ENCODE results near the gene ADAM22. TPM values are rescaled to one million over a fixed set of nuclear protein-coding genes. Genes with fewer than 3 reads are reported as not detected.
"Not testable (repeated sequence)": the region's sequence is repeated elsewhere in the genome, so short reads cannot be mapped to it uniquely, and the experiment has no call there.

The ADAM22 gene
- total RNA-seq, 4 donors from 2014 or later = 3.6 to 8.6 (median 5.1) TPM

DNA sequence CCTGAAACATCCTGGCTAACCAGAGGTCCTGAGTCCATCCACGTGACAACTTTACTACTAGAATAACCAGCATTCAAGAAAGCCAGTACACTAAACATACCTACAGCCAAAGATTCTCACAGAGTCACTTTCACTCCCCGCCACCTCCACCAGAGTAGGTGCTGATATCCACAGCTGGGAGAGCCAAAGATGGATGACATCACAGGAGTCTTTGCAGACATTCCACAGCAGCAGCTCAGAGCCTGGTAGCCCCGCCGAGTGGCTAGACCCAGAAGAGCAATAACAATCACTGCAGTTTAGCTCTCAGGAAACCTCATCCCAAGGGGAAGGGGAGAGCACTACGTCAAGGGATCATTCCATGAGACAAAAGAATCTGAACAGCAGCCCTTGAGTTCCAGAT is 13.5 kb upstream of the ADAM22 start:
- Histone ChIP-seq H3K27me3 (no peaks in the 10 kb centered on the region), H3K4me1 (no peaks in the 10 kb centered on the region), H3K36me3 (no peaks in the 10 kb centered on the region), H3K4me3 (no peak overlapping the region), H3K27ac (no peak overlapping the region), H3K9me3 (no peaks in the 10 kb centered on the region)
- WGBS, 2 donors = 70 to 78% methylated on average over 5 of the region's 5 CpGs
- TF ChIP-seq, protein P1, sequence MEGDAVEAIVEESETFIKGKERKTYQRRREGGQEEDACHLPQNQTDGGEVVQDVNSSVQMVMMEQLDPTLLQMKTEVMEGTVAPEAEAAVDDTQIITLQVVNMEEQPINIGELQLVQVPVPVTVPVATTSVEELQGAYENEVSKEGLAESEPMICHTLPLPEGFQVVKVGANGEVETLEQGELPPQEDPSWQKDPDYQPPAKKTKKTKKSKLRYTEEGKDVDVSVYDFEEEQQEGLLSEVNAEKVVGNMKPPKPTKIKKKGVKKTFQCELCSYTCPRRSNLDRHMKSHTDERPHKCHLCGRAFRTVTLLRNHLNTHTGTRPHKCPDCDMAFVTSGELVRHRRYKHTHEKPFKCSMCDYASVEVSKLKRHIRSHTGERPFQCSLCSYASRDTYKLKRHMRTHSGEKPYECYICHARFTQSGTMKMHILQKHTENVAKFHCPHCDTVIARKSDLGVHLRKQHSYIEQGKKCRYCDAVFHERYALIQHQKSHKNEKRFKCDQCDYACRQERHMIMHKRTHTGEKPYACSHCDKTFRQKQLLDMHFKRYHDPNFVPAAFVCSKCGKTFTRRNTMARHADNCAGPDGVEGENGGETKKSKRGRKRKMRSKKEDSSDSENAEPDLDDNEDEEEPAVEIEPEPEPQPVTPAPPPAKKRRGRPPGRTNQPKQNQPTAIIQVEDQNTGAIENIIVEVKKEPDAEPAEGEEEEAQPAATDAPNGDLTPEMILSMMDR (IDR thresholded peaks at IDR 0.05) = no peak
- no peak for TF ChIP-seq EP300 (IDR thresholded peaks at IDR 0.05)
- TF ChIP-seq POLR2A (IDR thresholded peaks at IDR 0.05) = no peak
- DNase-seq (ENCODE audit: low spot score in 2 of 2) = no peak

DNA sequence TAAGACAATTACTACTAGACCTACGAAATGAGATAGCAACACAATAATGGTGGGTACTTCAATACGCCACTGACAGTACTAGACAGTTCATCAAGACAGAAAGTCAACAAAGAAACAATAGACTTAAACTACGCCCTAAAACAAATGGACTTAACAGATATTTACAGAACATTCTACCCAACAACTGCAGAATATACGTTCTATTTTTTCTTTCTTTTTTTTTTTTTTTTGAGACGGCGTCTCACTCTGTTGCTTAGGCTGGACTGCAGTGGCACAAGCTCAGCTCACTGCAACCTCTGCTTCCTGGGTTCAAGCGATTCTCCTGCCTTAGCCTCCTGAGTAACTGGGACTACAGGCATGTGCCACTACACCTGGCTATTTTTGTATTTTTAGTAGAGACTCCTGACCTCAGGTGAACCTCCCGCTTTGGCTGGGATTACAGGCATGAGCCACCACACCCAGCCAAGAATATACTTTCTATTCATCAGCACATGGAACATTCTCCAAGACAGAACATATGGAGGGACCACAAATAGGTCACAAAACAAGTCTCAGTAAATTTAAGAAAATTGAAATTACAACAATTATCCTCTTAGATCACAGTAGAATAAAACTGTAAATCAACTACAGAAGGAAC is 11.2 kb upstream of the ADAM22 start:
- H3K27ac ChIP-seq; H3K4me1 ChIP-seq; H3K4me3 ChIP-seq; H3K9me3 ChIP-seq; H3K27me3 ChIP-seq; H3K36me3 ChIP-seq; DNase-seq (ENCODE audit: low spot score in 2 of 2): not testable (repeated sequence)
- 93 to 95% methylated on average over 8 of the region's 8 CpGs for WGBS, 2 donors

DNA sequence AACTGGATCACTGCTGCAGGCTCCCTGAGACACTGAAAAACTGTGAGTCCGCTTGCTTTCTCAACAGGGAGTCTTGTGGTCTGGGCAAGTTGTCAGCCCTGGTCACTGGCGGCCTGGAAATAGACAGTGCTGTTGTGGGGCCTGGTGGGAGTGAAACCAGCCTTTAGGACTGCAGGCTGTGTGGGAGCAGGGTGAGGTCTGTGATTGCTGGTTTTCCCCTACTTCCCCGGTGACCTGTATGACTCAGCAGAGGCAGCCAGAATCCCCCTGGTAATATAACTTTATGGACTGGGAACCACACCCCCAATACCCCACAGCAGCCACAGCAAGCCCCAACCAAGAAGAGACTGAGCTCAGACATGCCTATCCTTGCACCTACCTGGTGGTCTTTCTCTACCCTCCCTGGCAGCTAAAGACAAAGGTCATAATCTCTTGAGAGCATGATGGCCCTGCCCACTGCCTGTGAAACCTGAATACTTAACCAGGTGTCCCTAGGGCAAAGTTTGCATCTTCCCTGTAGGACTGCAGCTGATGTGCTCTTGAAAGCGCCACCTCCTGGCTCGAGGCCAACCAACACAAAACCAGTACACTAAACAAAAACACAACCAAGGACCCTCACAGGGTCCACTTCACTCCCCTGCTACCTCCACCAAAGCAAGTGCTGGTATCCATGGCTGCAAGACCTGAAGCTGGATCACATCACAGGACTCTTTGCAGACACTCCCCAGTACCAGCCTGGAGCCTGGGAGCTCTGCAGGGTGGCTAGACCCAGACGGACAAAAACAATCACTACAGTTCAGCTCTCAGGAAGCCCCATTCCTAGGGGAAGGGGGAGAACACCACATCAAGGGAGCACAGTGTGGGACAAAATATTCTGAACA is 7.2 kb upstream of the ADAM22 start:
- H3K4me1 ChIP-seq = no peaks in the 10 kb centered on the region
- 34 to 44% methylated on average over 6 of the region's 6 CpGs for WGBS, 2 donors
- TF ChIP-seq POLR2A (IDR thresholded peaks at IDR 0.05) (no peak), EP300 (IDR thresholded peaks at IDR 0.05) (no peak)
- TF ChIP-seq, protein P1 (IDR thresholded peaks at IDR 0.05) = no peak
- no peaks in the 10 kb centered on the region for H3K36me3 ChIP-seq
- no peak overlapping the region for H3K4me3 ChIP-seq
- no peaks in the 10 kb centered on the region for H3K27me3 ChIP-seq
- no peak overlapping the region for H3K27ac ChIP-seq
- H3K9me3 ChIP-seq = no peaks in the 10 kb centered on the region
- no peak for DNase-seq (ENCODE audit: low spot score in 2 of 2)

DNA sequence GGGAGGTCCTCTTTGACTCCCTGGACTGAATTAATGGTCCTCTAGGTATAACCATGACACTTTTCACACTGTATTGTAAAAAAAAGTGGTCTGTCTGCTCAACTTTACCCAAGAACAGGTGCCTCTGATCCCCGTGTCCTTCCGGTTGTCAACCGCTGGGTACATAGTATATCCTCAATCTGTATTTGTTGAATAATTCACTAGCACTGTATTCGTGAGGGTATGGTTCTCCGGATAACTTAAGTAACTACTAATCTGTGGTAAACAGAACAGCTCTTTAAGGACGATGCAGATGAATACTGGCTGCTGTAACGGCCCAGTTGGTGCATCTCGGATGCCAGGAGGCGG is 472 bp upstream of the ADAM22 start:
- Histone ChIP-seq H3K4me1 (peaks cover 0 to 14% (median 4%) of the 10 kb centered on the region in 4 donors), H3K27me3 (no peaks in the 10 kb centered on the region), H3K27ac (peak overlapping the region in 1 of 4 donors; percentile 56), H3K9me3 (no peaks in the 10 kb centered on the region), H3K4me3 (peak overlapping the region; percentile 38 to 72 (median 62)), H3K36me3 (no peaks in the 10 kb centered on the region)
- no peak for DNase-seq (ENCODE audit: low spot score in 2 of 2)
- no peak for TF ChIP-seq EP300 (IDR thresholded peaks at IDR 0.05)
- no peak for TF ChIP-seq POLR2A (IDR thresholded peaks at IDR 0.05)
- TF ChIP-seq, protein P1 (IDR thresholded peaks at IDR 0.05) = no peak
- WGBS, 2 donors = 10 to 13% methylated on average over 9 of the region's 9 CpGs

DNA sequence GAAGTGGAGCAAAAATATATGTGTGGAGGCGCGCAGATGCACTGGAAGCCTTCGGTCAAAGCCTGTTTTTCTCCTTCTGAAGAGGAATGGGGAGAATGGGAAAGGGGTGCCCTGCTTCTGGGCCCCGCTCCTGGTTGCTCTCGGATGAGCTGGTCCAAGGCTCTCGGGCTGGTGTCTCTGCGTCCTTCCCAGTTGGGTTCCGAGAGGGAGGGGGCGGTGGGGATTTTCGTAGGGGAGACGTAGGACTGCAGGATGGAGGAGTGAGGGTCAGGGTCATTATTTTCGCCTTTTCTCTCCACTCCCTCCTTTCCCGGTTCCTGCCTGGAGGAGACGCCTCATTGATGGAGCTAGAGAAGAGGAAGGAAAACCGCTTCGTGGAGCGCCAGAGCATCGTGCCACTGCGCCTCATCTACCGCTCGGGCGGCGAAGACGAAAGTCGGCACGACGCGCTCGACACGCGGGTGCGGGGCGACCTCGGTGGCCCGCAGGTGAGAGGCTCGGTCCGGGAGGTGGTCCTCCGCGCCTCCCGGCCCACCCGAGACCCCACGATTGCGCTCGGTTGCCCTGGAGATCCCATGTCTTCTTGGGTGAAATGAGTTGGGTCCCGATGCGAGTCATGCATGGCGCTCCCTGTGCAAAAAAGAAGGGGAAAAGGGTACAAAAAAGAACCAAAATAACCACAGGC is 790 bp downstream of the ADAM22 start:
- no peaks in the 10 kb centered on the region for H3K36me3 ChIP-seq
- H3K4me3 ChIP-seq = peak overlapping the region; percentile 38 to 72 (median 62)
- no peak for DNase-seq (ENCODE audit: low spot score in 2 of 2)
- peaks cover 0 to 14% (median 4%) of the 10 kb centered on the region in 4 donors for H3K4me1 ChIP-seq
- peak overlapping the region in 1 of 4 donors; percentile 56 for H3K27ac ChIP-seq
- no peaks in the 10 kb centered on the region for H3K9me3 ChIP-seq
- no peaks in the 10 kb centered on the region for H3K27me3 ChIP-seq
- WGBS, 2 donors = 3% methylated on average over 45 to 46 of the region's 47 CpGs
- TF ChIP-seq EP300 (IDR thresholded peaks at IDR 0.05) (no peak), POLR2A (IDR thresholded peaks at IDR 0.05) (no peak)
- TF ChIP-seq, protein P1 (IDR thresholded peaks at IDR 0.05) = no peak
